Raji (cell line): ENCODE data around the gene ABLIM3.

Source experiments
- POLR2A ChIP-seq: IDR thresholded peaks from 2 replicates; pipeline ENCODE4 v1.6.1; 2011; ENCODE audit warnings: low read depth, low read length, control low read depth; ENCODE audit not compliant: insufficient read depth

The ABLIM3 gene

GRCh38 chr5:149141224-149141956 is at the start of gene ABLIM3:
TSS of gene ABLIM3 (plus strand) at chr5:149141493. CDS start at chr5:149142096, 603 bp downstream.
- no peak for TF ChIP-seq POLR2A

DNA sequence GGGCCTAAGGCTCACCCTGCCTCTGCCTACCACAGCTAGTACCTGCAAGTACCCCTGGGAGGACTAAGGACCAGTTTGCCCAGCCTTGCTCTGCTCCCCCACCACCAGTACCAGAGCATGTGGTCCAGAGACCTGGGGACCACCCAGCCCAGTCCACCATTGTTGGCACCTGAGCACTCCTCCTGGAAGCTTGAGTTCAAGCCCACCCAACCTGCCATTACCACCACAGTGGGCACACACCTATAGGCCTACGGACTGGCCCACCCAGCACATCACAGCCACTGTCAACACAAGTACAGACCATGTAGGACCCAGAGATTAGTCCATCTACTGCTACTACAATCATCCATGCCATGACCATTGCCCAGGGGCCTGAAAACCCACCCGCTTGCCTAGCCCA is 47.7 kb upstream of the ABLIM3 start:
- TF ChIP-seq POLR2A: no peak

DNA sequence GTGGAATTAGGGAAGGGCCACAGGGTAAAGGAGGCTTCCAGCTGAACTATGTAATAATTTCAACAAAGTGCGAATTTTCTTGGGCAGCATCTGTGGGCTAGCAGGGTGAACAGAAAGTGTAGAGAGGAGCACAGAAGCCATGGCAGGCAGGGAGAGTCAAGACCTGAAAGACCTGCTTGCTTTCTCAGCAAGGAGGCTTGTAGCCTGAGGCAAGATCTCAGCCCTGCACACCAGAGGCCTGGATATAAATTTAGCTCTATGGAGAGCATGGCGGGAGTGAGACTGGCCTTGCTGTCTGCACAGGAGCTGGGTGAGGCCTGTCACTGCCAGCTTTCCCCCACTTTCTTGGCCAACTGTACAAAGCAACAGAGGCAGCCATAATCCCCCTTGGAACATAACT is 46.3 kb upstream of the ABLIM3 start:
- TF ChIP-seq POLR2A: no peak

DNA sequence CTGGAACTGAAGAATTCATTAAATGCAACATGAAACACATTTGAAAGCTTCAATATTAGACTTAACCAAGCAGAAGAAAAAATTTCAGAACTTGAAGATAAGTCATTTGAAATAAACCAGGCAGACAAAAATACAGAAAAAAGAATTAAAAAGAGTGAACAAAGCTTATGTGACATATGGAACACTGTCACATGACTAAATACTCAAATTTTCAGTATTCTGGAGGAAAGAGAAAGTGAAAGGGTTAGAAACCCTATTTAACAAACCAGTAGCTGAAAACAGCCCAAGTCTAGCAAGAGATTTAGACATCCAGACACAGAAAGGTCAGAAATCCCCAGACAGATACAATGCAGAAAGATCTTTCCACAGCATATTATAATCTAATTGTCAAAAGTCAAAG is 41.4 kb upstream of the ABLIM3 start:
- no peak for TF ChIP-seq POLR2A

- no peak for TF ChIP-seq POLR2A
These were observed 41.0 kb upstream of the ABLIM3 start for GRCh38 chr5:149100331-149100730.

DNA sequence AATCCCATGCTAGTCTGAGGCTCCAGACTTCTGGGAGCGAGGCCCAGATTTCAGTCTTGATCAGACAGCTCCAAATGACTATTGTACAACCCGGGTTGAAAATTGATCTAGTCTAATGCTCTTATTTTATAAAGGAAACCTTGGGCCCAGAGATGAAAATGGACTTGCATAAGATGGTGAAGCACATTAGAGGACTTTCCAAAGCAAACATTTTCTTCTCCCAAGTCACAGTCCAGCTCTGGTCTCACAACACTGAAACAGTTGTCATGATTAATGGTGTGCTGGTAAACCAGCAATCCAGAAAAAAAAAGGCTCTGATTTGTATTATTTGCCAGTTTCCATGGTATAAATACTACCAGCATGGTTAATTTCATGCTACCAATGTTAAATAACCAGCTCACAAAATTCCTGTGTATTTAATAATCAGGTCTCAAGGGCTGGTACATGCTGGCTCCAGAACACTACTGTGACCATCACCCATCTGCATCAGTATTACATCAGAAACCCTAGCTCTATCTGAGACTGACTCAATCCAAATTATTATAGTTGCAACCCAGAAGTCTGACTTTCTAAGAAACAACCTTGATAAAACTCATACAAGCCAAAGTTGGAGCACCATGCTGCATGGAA is 32.5 kb upstream of the ABLIM3 start:
- TF ChIP-seq POLR2A: no peak

DNA sequence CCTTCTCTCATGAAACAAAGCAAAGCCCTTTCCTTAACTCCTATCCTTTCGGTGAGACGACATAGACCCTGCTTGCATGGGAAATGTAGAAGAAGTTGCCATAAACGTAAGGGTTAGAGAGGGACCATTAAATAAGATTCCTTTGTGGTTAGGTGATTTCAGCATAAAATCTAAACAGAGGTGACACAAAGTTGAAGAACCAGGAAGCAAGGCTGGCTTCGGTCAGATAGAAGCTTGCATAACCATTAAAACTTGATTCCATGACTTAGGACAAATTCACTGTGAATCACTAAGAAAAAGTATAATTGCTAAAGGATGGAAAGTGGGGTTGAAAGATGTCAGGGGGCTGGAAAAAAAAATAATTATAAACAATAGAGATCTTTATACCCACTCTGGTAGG is 30.9 kb upstream of the ABLIM3 start:
- TF ChIP-seq POLR2A: no peak

DNA sequence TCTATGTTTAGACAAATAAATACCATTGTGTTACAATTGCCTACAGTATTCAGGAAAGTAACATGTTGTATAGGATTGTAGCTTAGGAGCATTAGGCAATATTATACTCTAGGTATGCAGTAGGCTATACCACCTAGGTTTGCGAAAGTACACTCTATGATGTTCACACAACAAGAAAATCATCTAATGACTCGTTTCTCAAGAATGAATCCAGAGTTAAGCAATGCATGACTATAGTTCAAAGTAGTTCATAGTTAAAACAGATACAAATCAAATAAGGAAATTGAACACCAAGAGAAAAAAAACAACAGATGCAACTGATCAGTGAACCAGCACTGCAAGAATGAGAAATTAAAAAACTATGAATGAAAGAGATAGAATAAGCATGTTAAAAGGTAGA is 27.6 kb upstream of the ABLIM3 start:
- no peak for TF ChIP-seq POLR2A

DNA sequence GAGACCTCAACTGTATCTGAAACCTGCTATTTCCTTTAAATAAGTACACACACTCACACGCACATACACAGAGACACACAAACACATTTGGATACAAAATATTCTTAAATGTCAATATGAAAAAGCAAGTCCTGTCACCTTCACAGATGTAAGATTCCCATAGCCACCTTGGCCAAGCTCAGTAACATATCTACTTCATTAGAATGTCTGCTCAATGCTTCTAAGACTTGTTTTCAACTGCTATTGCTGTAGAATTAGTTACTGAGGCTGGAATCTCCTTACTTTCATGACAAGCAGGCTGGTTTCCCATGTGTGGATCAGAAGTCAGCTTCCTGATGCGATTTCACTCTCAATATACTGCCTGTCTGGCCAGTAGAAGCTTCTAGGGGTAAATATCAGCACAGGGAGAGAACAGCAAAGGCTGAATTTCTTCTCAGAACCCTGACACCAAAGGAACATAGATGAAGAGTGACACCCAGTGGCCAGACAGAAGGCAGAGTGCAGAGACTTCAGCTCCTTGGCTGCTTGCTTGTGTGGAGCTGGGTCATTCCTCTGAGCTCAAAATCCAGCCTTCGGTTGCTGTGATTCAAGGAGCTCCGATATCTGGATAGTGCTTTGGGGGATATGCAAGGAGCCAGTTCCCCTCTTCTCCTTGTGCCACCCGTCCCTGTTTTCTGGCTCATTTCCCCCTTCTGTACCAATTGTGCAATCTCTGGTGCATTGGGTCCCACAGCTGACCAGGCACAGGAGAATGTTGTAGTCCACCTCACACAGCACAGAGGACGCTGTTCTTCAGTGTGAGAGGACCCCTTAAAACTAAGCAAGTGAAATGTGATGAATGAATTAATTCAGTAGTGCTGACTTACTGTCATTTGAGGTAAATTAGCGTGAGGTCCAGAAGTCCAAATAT is 26.6 kb upstream of the ABLIM3 start:
- no peak for TF ChIP-seq POLR2A

DNA sequence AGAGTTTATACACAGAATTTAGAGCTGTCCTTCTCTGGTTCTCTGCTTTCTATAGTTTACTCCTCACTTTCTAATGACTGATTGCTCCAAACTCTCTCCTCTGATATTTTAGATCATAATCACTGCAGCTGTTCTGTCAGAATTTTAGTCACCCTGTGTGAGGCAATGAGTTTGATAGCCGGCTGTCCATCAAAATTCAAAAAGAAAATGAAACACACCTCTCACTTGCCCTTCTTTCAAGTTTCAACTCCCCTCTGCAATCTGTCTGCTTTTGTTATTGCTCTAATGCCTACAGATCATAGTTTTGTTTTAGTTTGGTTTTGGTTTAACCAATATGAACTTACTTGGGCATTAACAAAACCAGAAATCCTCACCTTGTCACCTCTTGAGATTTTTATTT is 23.3 kb upstream of the ABLIM3 start:
- TF ChIP-seq POLR2A: no peak

DNA sequence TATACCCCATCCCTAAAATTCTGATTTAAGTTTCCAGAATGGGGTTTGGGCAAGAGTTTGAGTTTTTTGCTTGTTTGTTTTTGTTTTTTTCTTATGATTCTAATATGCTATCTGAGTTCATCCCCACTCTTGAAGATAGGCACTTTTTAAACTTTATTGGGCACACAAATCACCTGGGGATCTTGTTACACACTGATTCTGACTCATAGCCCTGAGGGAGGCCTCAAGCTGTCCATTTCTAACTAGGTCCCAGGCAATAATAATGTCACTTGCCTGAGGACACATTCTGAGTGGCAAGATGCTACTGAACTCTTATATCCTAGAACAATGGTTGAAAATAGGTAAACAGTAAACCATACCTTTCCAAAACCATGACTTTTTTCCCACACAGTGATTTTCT is 22.8 kb upstream of the ABLIM3 start:
- TF ChIP-seq POLR2A: no peak

DNA sequence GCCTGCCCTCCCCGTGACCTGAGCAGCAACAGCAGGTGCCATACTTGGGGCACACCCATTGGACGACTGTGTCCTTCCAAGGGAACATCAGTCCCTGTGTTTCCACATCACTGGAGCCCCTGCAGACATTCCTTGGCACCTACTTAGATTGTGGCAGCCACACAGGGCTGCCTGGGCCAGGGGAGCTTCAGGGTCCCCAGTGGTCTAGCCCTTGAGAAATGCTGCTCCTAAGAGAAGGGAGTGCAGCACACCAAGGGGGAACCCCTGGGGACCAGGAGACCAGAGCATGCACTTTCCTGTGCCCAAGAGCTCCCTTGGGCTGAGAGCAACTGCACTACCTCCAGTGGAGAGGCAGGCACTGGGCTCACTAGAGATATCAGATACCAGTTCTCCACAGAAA is 20.1 kb upstream of the ABLIM3 start:
- TF ChIP-seq POLR2A: no peak

GRCh38 chr5:149123211-149123610 is 18.1 kb upstream of the ABLIM3 start:
- TF ChIP-seq POLR2A: no peak

DNA sequence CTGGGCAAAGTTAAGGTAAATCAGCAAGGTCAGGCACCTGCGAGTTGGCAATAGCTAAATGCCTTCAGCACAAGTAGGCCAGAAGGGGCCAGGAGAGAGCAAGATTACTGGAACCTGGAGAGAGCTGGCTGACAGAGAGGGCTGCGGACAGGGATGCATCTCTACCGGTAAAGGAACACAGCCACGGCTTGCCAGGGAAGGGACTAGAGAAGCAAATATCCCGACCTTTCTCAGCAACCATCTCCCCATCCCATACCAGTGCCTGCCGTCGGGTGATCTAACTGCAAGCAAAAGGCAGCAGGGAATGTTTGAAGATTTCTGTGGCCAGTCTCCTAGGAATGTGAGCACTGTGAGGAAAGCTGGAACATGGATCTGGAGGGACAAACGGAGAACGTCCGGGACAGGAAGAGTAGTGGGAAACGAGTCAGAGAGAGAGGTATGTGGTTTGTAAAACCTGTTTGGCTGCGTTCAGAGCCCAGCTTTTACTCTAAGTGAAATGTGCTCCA is 15.9 kb upstream of the ABLIM3 start:
- no peak for TF ChIP-seq POLR2A

DNA sequence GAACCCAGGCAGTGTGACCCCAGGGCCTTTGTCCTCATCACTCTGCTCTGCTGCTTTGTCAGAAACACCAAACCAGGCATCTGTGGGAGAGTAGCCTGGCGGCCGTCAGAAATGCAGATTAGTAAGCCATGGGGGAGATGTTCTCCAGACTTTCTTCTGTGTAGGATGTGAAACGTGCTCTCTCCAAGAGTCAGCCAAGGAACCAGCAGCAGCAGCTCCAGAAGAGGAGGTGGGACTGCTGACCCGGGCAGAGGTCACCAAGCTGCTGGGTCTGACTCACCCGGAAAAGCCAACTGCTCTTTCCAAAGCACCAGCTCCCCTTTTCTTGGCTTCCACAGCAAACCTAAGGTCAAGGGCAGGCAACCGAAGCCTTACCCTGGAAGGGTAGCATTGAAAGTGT is 14.4 kb upstream of the ABLIM3 start:
- no peak for TF ChIP-seq POLR2A

- no peak for TF ChIP-seq POLR2A
These were observed 13.8 kb upstream of the ABLIM3 start for GRCh38 chr5:149127394-149127955.
